ENCODE data around the gene NHLH1.

The NHLH1 gene

GRCh38 chr1:160371346-160371631, 4.4 kb downstream of the NHLH1 start:
- no peak for TF ChIP-seq CTCF (IDR thresholded peaks at IDR 0.05; ENCODE audit: insufficient read depth, low read length, missing control alignments)
- CTCF ChIA-PET, result interaction anchor here (1.1 to 11.5 kb wide), 2 partner anchors 11 to 178 kb away, joined by 3 to 277 read pairs; partner anchors contain the start of gene NHLH1
- POLR2A ChIA-PET, result interaction anchor here (0.6 kb wide), 1 partner anchor 459 kb away, joined by 3 read pairs; no protein-coding TSS in a partner anchor

GRCh38 chr1:160371756-160372155, 4.9 kb downstream of the NHLH1 start:
- ChIA-PET CTCF (interaction anchor here (2.7 to 11.5 kb wide), 3 partner anchors 12 to 269 kb away, joined by 9 to 277 read pairs (median 72); partner anchors contain the start of gene NHLH1), POLR2A (no interaction called here)
- no peak for TF ChIP-seq CTCF (IDR thresholded peaks at IDR 0.05; ENCODE audit: insufficient read depth, low read length, missing control alignments)
- H3K4me3 ChIP-seq (ENCODE audit: low read depth, low read length), result no peak overlapping the region
- DNase-seq (ENCODE audit: low read depth, low spot score), result no peak

More at GRCh38 chr1:160371346-160371631, 4.4 kb downstream of the NHLH1 start:
- no peak overlapping the region for H3K4me3 ChIP-seq (ENCODE audit: low read depth, low read length)
- no peak for DNase-seq (ENCODE audit: low read depth, low spot score)

- ChIA-PET POLR2A (no interaction called here), CTCF (interaction anchor here (0.8 to 11.5 kb wide), 5 partner anchors 14 to 288 kb away, joined by 3 to 277 read pairs (median 67); partner anchors contain the start of gene NHLH1)
- TF ChIP-seq CTCF (IDR thresholded peaks at IDR 0.05; ENCODE audit: insufficient read depth, low read length, missing control alignments), result no peak
- no peak for DNase-seq (ENCODE audit: low read depth, low spot score)
- no peak overlapping the region for H3K4me3 ChIP-seq (ENCODE audit: low read depth, low read length)
Measured at GRCh38 chr1:160373696-160374095, 6.8 kb downstream of the NHLH1 start.

GRCh38 chr1:160374306-160375110, 7.6 kb downstream of the NHLH1 start:
- POLR2A ChIA-PET, result no interaction called here

GRCh38 chr1:160375788-160376524, 9.1 kb downstream of the NHLH1 start:
- no peak for DNase-seq (ENCODE audit: low read depth, low spot score)
- TF ChIP-seq CTCF (IDR thresholded peaks at IDR 0.05; ENCODE audit: insufficient read depth, low read length, missing control alignments), result no peak
- H3K4me3 ChIP-seq (ENCODE audit: low read depth, low read length), result no peak overlapping the region; the same call in 1 of the 2 replicates
- CTCF ChIA-PET, result interaction anchor here (0.7 to 11.5 kb wide), 33 partner anchors 9 to 452 kb away, joined by 3 to 277 read pairs (median 4); partner anchors contain the start of genes CASQ1, DCAF8, NHLH1 and PEX19
- POLR2A ChIA-PET, result no interaction called here

More at GRCh38 chr1:160374306-160375110, 7.6 kb downstream of the NHLH1 start:
- CTCF ChIA-PET, result interaction anchor here (1.6 to 11.5 kb wide), 5 partner anchors 15 to 289 kb away, joined by 3 to 277 read pairs (median 67); partner anchors contain the start of gene NHLH1
- DNase-seq (ENCODE audit: low read depth, low spot score), result no peak
- no peak for TF ChIP-seq CTCF (IDR thresholded peaks at IDR 0.05; ENCODE audit: insufficient read depth, low read length, missing control alignments)
- no peak overlapping the region for H3K4me3 ChIP-seq (ENCODE audit: low read depth, low read length)
